Stimulated activated CD8-positive, alpha-beta memory T cell treated with anti-CD3 and anti-CD28 coated beads, Interleukin-7, amount 100 ng/mL, for 4 hours (primary cell): ENCODE data around the gene USP6NL.
A peak's percentile ranks its signal among the peaks of the same experiment; 100 is the strongest.
"Not testable (repeated sequence)": the region's sequence is repeated elsewhere in the genome, so short reads cannot be mapped to it uniquely, and the experiment has no call there.

ENCODE experiments used
- DNase-seq, 2 donors: peaks; one replicate each; pipeline ENCODE4 v3.0.0-alpha.2; 2020; ENCODE audit warnings: low read depth in 2 of 2

USP6NL gene

DNA sequence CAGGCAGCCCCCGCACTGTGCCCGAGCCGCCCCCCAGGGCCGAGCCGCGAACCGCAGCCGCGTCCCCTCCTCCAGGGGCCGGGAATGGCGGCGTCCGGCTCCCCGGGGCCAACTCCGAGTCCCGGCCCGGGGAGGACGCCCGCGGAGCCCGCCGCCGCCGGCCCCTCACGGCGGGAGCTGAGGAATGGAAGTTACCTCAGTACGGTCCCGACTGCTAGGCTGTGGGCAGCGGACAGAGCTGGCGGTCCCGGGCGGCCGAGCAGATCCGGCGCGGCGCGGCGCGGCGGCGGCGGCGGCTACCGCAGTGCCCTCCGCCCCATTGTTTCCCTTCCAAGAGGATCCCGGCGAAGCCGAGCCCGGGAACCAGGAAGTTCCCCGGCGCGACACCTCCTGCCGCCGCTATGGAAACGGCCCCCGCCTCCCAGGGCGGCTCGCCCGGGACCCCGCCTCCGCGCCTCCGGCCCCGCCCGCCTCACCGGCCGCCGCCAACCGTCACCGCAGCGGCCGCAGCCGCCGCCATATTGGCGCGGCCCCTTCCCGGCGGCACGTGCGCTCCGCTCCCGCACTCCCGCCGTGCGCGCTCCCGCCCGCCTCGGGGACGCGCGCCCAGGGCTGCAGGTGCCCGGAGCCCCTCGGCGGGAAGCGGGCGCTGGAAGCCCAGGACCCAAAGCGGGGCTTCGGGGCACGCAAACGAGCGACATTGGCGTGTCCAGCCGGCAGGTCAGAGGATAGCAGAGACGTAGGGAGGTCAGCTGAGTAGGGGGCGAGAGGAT is at the start of gene USP6NL:
USP6NL (minus strand) TSS at position 403 of the 773 bp plus-strand sequence. CDS start 14,016 bp downstream, outside the sequence.
- peak in 1 of 2 donors; percentile 57 for DNase-seq

DNA sequence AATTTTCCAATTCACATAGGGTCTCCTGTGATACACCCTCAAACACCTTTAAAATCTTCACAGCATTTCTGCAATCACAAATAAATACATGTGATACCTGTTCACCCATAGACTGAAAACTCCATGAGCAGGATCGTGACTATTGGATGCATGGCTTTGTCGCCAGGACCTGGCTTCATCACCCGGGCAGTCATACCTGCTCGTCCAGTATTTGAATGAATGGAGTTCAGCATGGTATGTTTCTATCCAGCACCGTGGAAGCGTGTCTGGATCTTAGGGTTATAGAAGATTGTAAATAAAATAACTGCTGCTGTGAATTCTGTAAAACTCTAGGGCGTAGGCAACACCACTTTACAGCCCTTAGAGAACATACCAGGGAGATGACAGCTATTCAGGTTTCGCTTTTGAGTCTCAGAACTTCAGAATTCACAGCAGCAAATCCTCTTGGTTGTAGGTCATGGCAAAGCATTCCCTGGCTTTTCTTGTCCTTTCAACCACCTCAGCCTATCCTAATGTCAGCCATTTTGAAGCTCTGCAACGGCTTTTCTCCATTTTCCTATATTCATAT is 47.4 kb upstream of the USP6NL start:
- no peak for DNase-seq

DNA sequence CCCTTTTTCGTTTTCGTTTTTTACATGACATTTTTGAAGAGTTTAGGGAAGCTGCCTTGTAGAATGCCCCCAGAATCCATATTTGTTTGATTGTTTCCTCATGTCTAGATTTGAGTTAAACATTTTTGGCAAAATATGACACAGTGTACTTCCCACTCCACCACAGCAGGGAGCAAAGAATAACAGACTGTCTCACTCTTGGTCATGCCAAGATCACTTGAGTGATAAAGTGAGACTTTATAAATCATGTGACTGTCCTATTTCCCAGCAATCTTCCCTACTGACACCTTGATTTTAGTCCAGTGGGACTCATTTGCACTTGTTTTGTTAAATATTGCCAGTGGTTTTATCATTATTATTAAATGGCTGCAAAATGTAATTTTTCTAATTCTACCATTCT is 44.4 kb upstream of the USP6NL start:
- no peak for DNase-seq

DNA sequence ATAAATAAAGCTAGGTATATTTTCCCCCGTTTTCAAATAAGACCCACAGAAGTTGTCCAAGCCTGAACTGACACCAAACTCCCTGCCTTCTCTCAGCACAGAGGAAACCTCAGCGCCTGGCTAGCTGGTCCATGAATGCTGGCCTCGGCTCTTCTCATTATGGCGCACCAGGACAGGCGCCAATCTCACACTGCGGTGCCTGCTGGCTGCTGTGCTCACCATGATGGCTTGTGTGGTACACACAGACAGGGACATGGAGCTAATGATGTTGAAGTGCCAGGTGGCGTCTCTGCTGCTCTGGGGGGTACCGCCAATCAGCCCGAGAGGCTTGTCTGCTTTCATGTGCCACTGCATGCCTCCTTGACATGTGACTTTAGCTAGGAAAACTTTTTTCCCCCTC is 43.2 kb upstream of the USP6NL start:
- DNase-seq = no peak

DNA sequence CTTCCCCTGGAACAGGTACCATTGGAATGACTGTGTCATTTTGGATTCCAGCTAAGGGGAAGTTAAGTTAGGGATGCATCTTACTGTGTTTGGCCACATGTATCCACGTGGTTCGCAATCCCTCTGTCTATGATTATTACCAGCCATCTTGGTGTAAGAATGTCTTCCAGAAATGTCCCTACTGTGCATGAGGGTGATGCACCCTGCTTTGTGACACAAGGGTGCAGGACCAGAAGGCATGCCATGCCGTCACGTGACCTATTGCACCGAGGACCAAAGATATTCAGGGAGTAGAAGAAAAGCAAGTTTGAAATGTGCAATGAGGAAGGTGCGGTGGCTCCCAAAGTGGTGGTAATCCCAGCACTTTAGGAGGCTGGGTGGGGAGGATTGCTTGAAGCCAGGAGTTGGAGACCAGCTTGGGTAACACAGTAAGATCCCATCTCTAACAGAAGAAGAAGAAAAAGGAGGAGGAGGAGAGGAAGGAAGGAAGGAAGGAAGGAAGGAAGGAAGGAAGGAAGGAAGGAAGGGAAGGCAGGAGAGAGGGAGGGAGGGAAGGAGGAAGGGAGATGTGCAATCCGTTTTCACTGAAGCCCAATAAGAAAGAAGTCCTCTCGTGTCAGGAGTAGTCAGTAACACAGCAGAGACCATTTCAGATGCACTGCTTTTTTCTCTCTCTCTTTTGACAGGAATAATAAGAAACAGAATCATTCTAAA is 42.5 kb upstream of the USP6NL start:
- DNase-seq = no peak

DNA sequence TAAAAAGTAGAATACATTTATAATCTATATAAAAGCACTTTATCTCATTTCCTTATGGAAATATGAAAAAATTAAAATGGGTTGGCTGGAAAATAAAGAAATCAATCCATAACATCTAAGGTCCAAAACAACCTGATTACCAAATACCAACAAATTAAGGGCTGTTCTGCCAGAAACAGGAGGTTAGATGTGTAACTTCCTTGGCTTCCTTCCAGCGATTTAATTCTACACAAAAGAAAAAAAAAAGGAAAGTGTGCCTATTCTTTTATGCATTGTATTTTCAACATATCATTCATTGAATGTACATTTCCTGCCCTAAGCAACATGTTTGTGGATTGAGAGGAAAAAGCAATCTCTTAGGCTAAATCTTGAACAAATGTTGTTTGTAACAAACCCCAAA is 36.2 kb upstream of the USP6NL start:
- no peak for DNase-seq

DNA sequence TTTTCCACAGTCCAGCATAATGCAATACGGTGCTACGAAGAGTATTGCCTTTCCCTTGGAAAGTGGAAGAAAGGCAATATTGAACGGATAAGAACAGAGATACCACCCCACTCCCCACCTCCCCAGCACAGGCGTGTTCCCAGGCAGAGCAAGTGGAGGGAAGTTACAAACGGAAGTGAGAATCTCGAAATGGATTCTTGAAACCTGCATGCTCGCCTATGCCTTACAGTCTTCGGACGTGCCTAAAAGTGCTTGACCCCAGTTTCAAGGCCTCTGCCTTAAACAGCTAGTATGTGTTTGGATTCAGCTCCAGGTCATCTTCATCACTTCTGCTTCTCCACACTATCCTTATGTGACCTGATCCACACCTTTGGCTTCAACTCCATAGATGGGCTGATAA is 35.0 kb upstream of the USP6NL start:
- DNase-seq = no peak

DNA sequence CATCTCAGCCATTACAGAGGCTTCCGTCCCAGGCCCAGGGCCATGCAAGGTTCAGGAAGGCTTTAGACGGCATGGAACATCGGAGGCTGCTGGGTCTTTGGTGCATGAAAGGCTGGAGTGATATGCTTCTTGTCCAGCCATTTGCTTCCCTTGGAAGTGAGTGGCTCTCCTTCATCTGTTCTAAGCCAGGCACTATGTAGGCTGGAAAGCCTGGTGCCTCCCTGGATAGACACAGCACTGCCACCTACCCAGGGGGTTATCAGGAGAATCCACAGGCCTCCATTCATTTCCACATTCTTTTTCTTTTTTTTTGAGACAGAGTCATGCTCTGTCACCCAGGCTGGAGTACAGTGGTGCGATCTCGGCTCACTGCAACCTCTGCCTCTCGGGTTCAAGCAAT is 31.6 kb upstream of the USP6NL start:
- no peak for DNase-seq

DNA sequence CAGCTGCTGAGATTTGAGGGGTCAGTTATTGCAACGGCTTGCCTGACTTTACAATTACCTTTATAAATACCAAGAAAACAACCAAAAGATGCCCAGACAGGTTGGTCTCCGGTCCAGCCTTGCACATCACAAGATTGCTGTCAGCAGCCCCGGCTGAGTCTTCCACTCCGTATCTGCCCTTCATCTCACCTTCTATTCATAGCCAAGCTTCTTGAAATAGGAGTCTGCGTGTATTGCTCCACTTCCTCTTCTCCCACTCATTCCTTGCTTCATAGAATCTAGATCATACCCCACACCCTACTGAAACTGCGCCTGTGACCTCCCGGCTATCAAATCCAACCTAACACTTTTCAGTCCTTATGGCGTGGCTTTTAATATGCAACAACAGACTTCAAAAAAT is 31.1 kb upstream of the USP6NL start:
- DNase-seq = no peak

DNA sequence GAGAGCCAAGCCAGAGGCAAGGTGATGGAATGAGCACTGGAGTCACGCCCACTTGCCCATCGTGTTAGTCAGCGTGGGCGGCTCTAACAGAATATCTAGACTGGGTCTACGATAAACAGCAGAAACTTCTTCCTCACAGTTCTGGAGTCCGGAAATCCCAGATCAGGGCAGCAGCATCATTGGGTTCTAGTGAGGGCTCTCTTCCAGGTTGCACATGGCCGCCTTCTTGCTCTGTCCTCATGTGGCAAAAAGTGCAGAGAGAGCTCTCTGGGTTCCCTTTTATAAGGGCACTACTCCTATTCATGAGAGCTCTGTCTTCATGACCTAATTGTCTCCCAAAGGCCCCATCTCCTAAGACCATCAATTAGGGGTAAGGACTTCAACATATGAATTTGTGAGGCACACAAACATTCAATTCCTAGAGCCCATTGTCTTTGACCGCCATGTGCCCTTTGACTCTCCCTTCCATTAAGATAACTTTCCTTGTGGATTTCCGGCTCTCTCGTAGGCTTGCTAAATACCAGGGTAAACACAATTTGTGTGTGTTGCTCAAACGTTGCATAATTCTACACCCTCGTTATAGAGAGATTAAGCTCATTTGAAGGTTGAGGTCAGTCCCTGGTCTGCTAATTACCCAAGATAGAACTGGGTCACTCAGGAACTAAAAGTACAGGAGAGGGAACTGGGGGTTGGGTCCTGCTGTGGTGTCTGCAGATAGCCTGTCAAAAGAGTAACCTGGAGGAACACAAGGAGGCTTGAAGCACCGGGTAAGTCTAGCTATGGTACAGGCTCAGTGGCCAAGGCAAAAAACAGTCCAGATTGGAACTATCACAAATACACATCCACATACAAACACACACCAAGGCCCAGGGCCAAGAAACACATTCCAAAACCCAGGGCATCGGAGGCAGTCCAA is 28.7 kb upstream of the USP6NL start:
- no peak for DNase-seq

DNA sequence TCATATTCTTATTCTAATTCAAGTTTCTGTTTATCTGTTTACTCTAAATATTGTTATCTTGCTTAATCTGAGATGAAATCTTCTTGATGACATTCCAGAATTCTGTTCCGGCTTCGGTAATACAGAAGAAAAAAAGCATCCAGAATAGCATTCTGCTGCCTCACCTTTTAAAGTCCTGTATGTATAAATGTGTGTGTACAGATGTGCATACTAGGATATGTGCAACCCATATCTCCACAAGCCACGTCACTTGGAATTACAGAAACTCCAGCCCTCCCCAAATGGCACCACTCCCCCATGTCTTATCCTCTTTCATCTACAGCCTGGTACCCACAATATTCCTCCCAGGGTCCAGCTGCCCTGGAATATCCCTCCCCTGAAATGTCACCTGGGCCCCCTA is 27.9 kb upstream of the USP6NL start:
- no peak for DNase-seq

DNA sequence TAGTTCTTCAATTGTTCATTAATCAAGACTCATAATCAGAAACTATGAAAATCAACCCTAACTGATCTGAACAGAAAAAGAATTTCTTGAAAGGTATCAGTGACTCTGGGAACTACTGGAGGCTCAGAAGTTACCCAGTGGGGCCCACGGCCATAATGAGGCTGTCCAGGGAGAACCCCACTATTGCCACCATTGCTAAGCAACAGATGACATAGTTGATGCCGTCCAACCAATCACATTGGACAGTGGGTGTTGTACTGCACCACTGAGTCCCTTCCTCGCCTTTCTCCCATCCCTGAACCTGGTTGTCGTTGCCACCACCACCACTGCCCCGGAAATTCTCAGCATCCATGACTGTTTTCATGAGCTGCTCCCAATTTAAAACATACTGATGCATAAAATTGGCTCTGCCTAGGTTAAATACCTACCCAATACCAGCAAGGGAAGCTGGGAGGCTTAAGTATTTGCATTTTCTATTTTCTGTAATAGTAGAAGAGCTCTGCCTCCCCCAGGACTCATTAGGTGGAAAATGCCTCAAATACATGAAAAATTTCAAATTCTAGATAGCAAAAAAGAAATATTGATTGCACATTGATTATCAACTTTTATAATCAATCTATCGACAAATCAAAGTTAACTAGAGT is 26.7 kb upstream of the USP6NL start:
- DNase-seq = no peak

DNA sequence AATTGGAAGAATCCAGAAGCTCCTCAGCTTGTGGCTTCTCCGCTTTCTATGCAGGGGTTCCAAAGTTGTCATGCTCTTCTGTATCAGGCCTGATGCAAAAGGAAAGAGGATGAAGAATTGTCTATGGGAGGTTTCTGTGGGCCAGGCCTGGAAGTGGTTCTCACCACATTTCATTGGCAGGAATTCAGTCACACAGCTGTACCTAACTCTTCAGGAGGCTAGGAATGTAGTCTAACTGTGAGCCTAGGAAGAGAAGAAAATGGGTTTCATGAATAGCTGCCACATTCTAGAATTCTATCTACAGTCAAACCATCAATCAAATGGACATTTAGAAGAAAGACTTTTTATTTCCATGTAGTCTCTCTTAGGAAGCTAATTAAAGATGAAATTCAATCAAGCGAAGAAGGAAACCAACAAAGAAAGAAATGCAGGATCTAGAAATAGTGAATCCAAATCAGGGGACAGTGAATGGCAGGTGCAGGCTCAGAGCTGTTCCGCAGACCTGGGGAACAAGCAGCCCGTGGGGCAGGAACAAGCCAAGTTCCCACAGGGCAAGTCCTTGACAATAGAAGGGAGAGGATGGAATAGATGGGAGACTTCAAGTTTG is 25.4 kb upstream of the USP6NL start:
- DNase-seq = no peak

DNA sequence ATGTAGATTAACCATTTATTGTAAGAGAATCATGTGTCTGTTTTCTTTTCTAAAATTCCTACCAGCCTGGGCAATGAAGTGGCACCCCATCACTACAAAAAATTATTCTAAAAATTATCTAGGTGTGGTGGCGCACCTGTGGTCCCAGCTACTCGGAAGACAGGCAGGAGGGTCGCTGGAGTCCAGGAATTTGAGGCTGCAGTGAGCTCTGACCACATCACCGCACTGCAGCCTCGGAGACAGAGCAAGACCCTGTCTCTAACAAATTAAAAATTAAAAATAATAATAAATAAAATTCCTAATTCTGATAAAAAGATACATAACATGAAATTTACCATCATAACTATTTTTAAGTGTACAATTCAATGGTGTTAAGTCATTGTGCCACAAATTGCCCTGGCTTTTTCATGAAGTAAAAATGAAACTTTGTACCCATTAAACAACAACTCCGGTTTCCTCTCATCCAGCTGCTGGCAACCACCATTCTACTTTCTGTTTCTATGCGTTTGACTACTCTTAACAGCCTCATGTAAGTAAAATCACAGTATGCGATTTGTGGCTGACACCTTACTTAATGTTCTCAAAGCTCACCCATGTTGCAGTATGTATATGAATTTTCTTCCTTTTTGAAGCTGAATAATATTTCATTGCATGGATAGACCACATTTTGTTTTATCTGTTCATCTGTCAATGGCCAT is 20.6 kb upstream of the USP6NL start:
- DNase-seq = no peak

DNA sequence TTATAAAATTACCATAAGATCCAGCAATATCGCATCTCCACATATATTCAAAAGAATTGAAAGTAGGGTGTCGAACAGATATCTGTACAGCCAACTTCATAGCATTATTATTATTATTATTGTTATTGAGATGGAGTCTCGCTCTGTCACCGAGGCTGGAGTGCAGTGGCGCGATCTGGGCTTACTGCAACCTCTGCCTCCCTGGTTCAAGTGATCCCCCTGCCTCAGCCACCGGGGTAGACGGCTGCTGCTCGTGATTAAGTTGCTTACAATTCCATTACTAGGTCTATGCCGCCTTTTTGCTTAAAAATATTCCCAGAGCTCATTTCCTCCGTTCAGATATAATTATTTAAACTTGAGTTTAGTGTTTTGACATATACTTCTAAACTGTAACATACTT is 19.8 kb upstream of the USP6NL start:
- DNase-seq = no peak

DNA sequence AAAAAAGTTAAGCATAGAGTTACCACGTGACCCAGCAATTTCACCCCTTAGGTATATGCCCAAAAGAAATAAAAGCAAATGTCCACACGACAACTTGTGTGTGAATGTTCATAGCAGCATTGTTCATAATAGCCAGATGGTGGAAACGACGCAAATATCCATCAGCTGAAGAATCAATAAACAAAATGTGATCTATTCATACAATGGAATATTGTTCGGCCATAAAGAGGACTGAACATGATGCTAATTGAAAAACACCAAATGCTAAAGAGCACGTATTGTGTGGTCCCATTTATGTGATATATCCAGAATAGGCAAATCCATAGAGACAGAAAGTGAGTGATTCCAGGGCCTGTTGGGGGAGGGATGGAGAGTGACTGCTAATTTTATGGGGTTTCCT is 18.3 kb upstream of the USP6NL start:
- DNase-seq = no peak

DNA sequence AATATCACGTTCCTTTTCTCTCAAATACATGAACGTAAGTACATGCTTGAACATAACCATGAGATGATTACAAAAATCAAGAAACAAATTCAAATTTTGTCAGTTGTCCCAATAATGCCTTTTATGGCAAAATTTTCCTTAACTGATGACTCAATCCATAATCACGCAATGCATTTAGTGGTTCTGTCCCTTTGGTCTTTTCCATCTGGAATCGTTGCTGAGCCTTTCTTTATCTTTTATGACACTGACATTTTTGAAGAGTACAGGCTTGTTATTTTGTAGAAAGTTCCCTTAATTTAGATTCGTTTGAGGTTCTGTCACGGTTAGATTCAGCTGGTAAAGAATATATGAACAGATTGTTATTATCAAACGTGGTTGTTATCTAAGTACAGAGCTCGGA is 16.5 kb upstream of the USP6NL start:
- not testable (repeated sequence) for DNase-seq

DNA sequence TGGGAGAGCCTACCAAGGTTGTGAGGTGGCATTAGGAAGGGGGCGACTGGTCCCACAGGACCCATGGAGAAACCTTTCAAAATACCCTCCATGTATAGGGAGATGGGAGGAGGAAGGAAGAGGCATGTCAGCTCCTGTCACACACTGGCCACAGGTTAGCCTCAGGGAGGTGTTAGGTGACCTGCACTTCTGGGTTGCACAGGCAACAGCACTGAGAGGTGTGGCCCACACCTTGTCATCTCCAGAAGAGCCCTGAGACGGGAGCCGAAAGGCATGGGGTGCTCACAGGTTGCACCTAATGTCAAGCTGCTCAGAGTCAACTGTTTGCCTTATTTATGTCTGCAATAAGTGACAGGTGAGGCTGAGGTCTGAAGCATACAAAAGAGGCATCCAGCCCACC is 14.6 kb upstream of the USP6NL start:
- DNase-seq = no peak

DNA sequence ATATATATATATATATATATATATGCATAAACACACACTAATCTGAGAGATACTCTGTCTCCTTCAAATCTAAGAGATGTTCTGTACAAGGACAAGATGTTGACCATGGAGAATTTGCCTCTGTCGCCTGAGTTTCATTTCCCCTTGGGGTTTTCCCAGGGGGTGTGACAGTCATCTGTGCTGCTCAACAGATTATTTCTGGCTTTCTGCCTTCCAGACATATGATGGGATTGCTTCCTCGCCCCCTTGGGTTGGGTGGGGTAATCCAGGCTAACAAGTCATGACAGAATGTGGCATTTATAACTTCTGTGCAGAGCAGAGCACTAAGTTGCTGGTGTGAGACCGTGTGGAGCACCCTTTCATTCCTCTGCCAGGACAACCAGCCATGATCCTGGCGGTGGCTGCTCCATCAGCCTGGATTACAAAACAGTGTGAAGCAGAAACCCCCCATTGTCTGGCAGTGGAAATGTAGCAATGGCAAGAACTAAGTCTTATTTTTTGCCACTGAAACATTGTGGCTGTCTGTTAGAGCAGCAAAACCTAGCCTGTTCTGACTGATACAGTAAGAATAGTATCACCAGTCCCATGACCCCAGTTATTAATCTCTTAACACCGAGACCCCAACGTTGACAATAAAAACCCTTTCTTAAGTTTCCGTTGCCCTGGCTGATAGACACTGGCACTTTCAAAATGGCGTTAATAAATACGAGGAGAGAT is 13.7 kb upstream of the USP6NL start:
- no peak for DNase-seq

DNA sequence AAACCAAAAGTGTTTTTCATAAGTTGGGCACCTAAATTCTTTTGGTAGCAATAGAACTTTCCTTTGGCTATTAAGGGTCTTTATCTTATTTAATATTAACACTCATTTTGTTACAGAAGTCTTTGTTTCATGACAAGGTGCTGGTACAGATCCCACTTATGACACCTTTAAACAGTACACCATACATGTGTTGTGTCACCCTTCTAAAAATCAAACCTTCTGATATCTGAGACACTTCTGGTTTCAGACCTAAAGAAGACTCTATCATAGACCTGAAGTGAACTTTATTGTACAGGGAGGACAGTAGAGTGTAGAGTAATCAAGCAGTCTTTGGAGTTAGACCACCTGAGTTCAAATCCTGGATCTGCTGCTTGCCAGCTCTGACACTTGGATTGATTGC is 5.8 kb upstream of the USP6NL start:
- no peak for DNase-seq
